Parathyroid adenoma (tissue), 2 donors: ENCODE data around the gene C3.
"Not testable (repeated sequence)": the region's sequence is repeated elsewhere in the genome, so short reads cannot be mapped to it uniquely, and the experiment has no call there.

Source experiments
- H2AFZ ChIP-seq: fragments of 300-600 bp; sonication (generic); one replicate; pipeline ENCODE4 v1.7.0; 2017; ENCODE audit warnings: antibody characterized with exemption, mild to moderate bottlenecking
- H3K27ac ChIP-seq: fragments of 300-600 bp; sonication (generic); one replicate; pipeline ENCODE4 v1.7.0; 2017
- H3K27me3 ChIP-seq: fragments of 300-600 bp; sonication (generic); one replicate; pipeline ENCODE4 v1.7.0; 2017; ENCODE audit warnings: low read length; ENCODE audit not compliant: control insufficient read depth, insufficient read depth
- H3K36me3 ChIP-seq: fragments of 300-600 bp; sonication (generic); one replicate; pipeline ENCODE4 v1.7.0; 2017; ENCODE audit warnings: low read length; ENCODE audit not compliant: control insufficient read depth, insufficient read depth
- H3K4me1 ChIP-seq: fragments of 300-600 bp; sonication (generic); one replicate; pipeline ENCODE4 v1.7.0; 2017; ENCODE audit warnings: control low read depth
- H3K4me2 ChIP-seq: fragments of 300-600 bp; sonication (generic); one replicate; pipeline ENCODE4 v1.7.0; 2017; ENCODE audit warnings: low read length
- H3K4me3 ChIP-seq: fragments of 300-600 bp; sonication (generic); one replicate; pipeline ENCODE4 v1.7.0; 2017; ENCODE audit warnings: low read depth, low read length
- H3K79me2 ChIP-seq: fragments of 300-600 bp; sonication (generic); one replicate; pipeline ENCODE4 v1.7.0; 2017; ENCODE audit warnings: control low read depth
- H3K9ac ChIP-seq: fragments of 300-600 bp; sonication (generic); one replicate; pipeline ENCODE4 v1.7.0; 2017; ENCODE audit warnings: mild to moderate bottlenecking
- H3K9me3 ChIP-seq: fragments of 300-600 bp; sonication (generic); one replicate; pipeline ENCODE4 v1.7.0; 2017; ENCODE audit warnings: low read length; ENCODE audit not compliant: control insufficient read depth
- TF ChIP-seq, protein P1 (sequence below): fragments of 300-600 bp; sonication (generic); IDR thresholded peaks from one replicate; pipeline ENCODE4 v1.7.0; 2017; ENCODE audit warnings: antibody characterized with exemption, mild to moderate bottlenecking
- donor health status: primary hyperparathyroidism.

The C3 gene

GRCh38 chr19:6648141-6648715 lies 72.2 kb downstream of the C3 start:
- no peaks in the 10 kb centered on the region for H3K27me3 ChIP-seq
- TF ChIP-seq, protein P1, sequence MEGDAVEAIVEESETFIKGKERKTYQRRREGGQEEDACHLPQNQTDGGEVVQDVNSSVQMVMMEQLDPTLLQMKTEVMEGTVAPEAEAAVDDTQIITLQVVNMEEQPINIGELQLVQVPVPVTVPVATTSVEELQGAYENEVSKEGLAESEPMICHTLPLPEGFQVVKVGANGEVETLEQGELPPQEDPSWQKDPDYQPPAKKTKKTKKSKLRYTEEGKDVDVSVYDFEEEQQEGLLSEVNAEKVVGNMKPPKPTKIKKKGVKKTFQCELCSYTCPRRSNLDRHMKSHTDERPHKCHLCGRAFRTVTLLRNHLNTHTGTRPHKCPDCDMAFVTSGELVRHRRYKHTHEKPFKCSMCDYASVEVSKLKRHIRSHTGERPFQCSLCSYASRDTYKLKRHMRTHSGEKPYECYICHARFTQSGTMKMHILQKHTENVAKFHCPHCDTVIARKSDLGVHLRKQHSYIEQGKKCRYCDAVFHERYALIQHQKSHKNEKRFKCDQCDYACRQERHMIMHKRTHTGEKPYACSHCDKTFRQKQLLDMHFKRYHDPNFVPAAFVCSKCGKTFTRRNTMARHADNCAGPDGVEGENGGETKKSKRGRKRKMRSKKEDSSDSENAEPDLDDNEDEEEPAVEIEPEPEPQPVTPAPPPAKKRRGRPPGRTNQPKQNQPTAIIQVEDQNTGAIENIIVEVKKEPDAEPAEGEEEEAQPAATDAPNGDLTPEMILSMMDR: no peak
- no peaks in the 10 kb centered on the region for H3K4me1 ChIP-seq
- no peak overlapping the region for H3K4me3 ChIP-seq
- H3K79me2 ChIP-seq: no peaks in the 10 kb centered on the region
- no peak overlapping the region for H2AFZ ChIP-seq
- H3K4me2 ChIP-seq: no peak overlapping the region
- no peaks in the 10 kb centered on the region for H3K36me3 ChIP-seq
- no peak overlapping the region for H3K9ac ChIP-seq
- no peaks in the 10 kb centered on the region for H3K9me3 ChIP-seq
- no peak overlapping the region for H3K27ac ChIP-seq

GRCh38 chr19:6644796-6645195 lies 75.7 kb downstream of the C3 start:
- H3K27ac ChIP-seq: no peak overlapping the region
- H3K27me3 ChIP-seq: no peaks in the 10 kb centered on the region
- H3K9me3 ChIP-seq: no peaks in the 10 kb centered on the region
- TF ChIP-seq, protein P1: no peak
- H3K4me3 ChIP-seq: no peak overlapping the region
- no peaks in the 10 kb centered on the region for H3K79me2 ChIP-seq
- H3K36me3 ChIP-seq: no peaks in the 10 kb centered on the region
- H3K4me2 ChIP-seq: no peak overlapping the region
- H3K9ac ChIP-seq: no peak overlapping the region
- H2AFZ ChIP-seq: no peak overlapping the region
- no peaks in the 10 kb centered on the region for H3K4me1 ChIP-seq

- not testable (repeated sequence) for H3K4me1 ChIP-seq, H3K27me3 ChIP-seq, H3K4me2 ChIP-seq, H3K9ac ChIP-seq, H2AFZ ChIP-seq, H3K4me3 ChIP-seq, H3K79me2 ChIP-seq, H3K9me3 ChIP-seq, H3K36me3 ChIP-seq, H3K27ac ChIP-seq
Measured at GRCh38 chr19:6640333-6640732, 80.1 kb downstream of the C3 start.

DNA sequence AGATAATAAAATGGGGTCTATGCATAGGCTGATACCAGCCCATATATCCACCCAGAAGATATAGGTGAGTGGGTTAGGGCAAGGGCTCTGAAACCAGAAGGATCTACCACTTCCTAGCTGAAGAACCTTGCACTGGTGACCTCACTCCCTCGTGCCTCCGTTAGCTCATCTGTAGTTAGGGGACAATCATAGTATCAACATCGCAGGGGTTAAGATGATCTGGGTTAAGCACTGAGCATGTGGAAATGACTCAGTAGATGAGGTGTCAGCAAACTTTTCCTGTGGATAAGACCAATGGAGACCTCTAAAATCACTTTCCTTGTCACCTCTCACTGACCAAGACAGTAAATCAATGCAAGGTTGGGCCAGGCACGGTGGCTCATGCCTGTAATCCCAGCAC lies 81.0 kb downstream of the C3 start:
- H3K4me3 ChIP-seq: no peak overlapping the region
- H3K9me3 ChIP-seq: no peaks in the 10 kb centered on the region
- no peak overlapping the region for H2AFZ ChIP-seq
- H3K27ac ChIP-seq: no peak overlapping the region
- no peak overlapping the region for H3K4me2 ChIP-seq
- no peaks in the 10 kb centered on the region for H3K27me3 ChIP-seq
- H3K79me2 ChIP-seq: no peaks in the 10 kb centered on the region
- H3K4me1 ChIP-seq: no peaks in the 10 kb centered on the region
- H3K9ac ChIP-seq: no peak overlapping the region
- TF ChIP-seq, protein P1: no peak
- H3K36me3 ChIP-seq: no peaks in the 10 kb centered on the region

DNA sequence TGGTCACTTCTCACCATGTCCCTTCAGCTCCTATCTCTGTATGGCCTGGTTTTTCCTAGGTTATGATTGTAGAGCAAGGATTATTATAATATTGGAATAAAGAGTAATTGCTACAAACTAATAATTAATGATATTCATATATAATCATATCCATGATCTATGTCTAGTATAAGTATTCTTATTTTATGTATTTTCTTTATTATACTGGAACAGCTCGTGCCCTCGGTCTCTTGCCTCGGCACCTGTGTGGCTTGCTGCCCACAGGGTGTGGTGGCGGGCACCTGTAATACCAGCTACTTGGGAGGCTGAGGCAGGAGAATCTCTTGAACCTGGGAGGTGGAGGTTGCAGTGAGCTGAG lies 87.0 kb downstream of the C3 start:
- H3K9ac ChIP-seq, H3K4me3 ChIP-seq, H2AFZ ChIP-seq, H3K36me3 ChIP-seq, H3K27me3 ChIP-seq, H3K4me1 ChIP-seq, H3K27ac ChIP-seq, H3K4me2 ChIP-seq, H3K79me2 ChIP-seq, H3K9me3 ChIP-seq: not testable (repeated sequence)

GRCh38 chr19:6632747-6633455 lies 87.5 kb downstream of the C3 start:
- H3K4me2 ChIP-seq, H3K36me3 ChIP-seq, H3K27ac ChIP-seq, H3K4me3 ChIP-seq, H3K79me2 ChIP-seq, H3K27me3 ChIP-seq, H3K9me3 ChIP-seq, H3K4me1 ChIP-seq, H3K9ac ChIP-seq: not testable (repeated sequence)
- TF ChIP-seq, protein P1: peak; percentile 77
- H2AFZ ChIP-seq: peak overlapping the region; percentile 3
